NCI-H510A (cell line): ENCODE data around the gene SP1.
A peak's percentile ranks its signal among the peaks of the same experiment; 100 is the strongest.

Source experiments
- DNase-seq: peaks from one replicate; lab custom pipeline; 2025; lab: John Stamatoyannopoulos, UW

The SP1 gene

DNA sequence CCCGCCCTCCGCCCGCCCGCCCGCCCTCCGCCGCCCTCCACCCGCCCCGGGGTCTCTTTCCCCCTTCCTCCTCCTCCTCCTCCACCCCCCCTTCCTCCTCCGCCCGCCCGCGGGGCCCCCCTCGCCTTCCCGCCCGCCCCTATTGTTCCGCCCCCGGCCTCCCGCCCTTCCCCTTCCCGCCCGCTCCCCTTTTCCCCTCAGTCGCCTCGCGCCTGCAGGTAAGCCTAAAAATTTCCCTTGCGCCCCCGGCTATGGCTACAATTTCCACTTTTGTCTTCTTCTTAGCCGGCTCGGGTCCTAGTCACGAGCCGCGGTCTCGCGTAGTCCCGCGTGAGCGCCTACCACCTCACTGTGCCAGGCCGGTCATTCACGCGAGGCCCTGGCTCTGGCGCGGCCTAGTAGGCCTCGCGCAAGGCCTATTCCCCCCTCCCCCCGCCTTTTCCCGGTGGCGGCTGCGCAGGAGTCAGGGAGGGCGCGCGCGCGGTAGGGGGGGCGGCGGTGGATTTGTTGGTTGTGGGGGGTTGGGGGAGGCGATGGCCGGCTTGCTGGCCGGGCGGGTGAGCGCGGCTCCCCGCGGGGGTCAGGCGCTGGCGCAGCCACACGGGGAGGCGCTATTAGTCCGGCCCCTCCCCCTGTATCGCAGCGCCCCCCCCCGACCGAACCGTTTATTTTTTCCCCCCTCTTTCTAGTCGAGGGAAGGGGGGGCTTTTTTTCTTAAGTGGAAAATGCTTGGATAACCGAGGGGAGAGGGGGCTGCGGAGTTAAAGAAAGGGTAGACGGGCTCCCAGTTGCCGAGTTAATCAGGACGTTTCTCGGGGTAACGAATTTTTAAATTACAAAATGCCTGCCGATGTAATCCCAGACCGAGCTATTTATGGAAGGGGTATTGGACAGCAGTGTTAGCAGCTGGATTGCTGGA lies 72.4 kb downstream of the SP1 start:
- DNase-seq: peak; percentile 86

DNA sequence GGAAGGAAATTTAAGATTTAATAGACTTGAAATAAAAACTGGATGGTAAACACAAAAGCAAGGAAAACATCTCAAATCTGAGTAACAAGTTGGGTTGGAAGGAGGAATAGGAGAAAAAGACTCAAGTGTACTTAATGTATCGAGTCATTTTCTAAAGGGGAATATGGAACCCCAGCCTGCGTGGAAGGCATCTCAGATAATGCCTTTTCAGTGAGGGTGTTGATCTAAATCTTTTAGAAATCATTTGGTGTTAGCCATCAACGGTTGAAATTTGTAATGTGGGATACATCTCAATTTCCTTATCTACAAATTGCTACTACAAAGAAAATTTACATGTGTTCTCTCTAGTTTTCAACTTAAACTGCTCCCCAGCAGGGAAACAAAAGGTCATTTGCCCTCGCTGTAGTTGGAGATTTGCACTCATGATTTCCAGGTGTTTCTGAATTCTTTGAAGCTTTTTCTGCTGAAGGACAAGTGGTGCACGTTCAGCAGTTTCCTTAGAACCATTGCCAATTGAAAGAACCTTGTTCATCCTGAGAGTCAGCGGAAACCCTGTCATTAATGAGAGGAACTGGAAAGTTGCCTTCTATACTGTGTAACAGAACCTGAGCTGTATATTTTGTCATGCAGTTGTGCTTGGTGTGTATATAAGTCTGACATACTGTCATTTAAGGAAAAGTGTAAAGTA lies 74.1 kb downstream of the SP1 start:
- DNase-seq: no peak

DNA sequence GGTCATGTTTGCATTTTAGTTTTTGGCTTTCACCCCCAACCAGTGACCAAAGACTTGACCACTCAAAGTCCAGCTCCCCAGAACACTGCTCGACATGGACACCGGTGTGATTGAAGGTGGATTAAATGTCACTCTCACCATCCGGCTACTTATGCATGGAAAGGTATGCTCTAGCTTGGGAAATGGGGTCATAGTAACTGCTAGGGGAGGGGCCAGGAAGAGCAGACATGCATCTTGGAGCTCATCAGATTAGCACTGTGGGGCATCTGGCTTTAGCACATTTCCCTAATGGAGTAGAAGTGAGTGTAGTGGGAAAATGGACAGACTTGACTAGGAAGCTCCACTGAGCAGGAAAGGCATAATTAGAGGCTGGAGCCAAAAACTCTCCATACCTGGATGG lies 74.7 kb downstream of the SP1 start:
- DNase-seq: no peak

DNA sequence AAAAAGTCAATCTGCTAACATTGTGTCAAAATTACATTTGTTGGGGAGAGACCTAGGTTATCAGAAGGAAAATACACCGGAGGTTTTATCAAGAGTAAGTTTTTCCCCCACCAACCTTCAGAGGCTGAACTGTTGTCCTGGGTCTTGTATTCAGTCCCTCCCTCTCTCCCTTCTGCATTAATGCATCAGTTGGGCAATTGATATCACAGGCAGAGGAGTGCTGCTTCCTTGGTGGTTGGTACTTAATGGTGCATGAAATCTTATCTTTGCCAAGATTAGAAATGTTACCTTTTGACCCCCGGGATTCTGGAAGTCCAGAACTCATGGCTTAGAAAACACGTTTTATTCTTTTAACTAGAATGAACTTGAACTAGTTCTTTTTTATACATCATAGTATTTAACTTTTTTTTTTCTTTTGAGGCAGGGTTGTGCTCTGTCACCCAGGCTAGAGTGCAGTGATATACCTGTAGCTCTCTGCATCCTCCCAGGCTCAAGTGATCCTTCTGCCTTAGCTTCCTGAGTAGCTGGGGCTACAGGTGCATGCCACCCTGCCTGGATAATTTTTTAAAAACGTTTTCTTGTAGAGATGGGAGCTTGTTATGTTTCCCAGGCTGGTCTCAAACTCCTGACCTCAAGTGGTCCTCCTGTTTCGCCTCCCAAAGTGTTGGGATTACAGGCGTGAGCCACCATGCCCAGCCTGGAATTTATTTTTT lies 76.8 kb downstream of the SP1 start:
- DNase-seq: no peak

DNA sequence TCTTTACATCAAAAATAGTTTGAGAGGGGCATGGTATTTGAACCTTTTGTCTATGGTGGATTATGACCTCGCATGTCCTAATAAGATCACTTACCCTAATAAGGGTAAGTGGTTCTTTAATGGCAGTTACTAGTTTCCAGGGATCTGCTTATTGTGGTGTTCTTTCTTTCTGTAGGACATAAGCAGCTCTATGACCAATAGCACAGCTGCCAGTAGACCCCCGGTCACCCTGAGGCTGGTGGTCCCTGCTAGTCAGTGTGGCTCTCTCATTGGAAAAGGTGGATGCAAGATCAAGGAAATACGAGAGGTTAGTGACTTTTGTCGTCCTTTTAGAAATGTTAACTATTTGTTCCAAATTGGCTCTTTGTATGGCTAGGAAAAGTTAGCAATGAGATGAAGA lies 79.1 kb downstream of the SP1 start:
- DNase-seq: no peak

DNA sequence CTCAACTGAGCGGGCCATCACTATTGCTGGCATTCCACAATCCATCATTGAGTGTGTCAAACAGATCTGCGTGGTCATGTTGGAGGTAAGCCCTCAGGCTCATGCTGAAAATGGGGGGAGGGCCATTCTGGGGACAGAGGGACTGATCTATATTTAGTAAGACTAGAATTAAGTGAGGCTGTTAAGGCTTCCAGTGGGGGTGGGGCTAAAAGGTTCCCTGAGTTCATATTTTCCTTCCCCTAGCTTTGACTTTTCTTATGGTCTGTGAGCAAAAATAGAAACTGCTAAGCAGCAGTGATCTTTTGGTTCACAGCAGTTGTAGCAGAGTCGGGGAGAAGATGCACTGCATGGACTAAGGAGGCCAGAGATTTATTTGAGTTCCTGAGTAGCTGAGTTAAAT lies 81.1 kb downstream of the SP1 start:
- no peak for DNase-seq

DNA sequence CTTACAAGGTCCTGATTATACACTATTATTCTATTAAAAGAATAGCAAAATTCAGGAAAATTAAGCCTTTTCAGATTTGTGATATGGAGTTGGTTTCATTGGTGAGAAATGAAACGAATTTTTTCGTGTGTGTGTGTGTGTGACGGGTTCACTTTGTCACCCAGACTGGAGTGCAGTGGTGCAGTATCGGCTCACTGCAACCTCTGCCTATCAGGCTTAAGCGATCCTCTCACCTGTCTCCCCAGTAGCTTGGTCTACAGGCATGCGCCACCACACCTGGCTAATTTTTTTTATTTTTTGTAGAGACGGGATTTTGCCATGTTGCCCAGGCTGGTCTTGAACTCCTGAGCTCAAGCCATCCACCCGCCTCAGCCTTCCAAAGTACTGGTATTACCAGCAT lies 81.6 kb downstream of the SP1 start:
- DNase-seq: no peak

DNA sequence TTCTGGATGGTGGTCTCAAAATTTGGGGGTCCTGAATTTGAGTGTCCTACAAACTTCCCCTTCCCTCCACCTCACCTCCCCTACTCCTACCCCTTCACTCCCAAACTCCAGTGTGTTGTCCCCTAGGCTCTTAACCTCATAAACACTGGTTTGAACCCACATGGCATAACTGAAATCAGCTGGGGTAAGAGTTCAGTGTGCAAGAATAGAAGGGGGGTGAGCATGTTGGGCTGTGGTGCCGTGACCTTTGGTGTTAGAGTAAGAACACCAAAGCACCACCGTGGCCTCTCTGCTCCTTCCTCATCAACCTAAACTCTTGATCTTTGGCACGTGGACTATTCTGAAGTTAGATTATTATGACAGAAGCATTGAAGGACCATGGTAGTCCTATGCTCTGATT lies 83.0 kb downstream of the SP1 start:
- DNase-seq: no peak

DNA sequence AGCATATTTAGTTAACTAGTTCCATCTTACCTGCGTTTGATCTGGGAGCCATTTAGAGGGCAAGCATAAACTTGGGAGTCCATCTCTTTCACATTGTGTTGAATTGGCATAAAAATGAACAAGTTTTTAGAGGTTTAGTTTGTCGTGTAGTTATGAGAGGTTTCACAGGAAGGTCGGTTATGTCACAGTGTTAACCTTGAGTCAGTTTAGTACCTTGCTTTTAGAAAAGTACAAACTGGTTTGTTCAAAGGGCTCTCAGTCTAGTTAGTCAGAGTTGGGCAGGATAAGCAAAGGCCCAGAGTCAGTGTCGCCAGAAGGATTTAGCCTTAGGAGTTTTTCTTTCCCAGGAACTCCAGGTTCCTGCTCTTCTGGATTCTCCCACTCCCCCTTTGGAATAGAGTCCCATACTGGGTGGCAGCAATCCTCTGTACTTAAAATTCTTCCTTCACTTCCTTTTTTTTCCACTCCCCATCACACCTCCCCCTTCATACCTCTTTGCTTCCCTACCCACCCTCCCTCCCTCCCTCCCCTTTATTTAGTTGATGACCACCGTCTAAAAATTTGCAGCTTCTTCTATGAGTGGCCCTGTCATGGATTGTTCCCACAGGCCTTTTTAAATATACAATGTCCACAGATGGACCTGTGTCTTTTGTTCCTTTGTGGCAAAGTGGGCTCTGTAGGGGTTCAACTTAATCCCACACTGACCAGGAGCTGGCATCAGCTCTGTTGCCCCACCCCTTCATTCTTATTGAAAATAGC lies 84.0 kb downstream of the SP1 start:
- no peak for DNase-seq

DNA sequence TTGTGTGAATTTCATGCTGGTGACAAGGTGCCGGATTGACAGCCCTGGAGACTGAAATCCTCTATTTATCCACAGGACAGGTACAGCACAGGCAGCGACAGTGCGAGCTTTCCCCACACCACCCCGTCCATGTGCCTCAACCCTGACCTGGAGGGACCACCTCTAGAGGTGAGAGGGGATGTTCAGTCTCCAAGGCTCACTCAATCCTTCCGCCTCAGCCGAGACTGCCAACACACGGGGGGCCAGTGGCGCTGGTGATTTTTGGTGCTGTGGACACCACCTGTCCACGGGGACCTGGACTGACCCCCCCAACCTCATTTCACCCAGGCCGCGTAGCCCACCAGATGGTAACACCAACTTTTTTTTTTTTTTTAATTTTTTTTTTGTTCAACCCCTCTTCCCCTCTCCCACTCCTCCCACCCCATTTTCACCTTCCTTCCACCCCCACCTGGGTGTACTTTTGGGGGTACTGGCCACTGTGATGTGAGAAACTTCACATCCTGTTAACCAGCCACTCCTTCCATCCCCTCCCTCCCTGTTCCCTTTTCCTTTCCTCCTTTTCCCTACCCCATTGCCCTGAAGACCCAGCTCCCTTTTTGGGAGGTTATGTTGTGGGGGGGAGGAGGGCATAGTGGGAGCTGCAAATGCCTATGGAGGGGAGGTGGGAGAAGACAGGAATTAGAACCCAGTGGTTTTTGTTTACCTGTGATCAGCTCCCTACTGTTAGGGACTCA lies 84.9 kb downstream of the SP1 start:
- DNase-seq: no peak

DNA sequence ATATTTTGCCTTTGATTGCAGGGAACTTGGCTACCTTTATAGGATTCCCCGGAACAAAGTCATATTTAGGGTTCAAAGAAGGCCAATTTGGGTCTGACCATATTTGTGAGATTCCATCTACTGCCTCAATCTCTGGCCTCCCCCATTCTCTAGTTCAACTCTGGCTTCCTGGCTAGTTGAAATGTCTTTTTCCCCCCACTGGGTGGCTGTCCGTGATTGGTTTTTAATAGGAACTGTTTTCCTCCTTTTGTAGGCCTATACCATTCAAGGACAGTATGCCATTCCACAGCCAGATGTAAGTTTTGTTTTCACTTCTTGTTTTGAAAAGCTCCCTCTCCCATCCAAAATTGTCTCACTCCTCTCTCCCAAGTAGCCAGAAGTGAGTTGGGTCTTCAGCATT lies 85.7 kb downstream of the SP1 start:
- DNase-seq: no peak
